ENCODE measurements around the gene ATL3. TPM values are rescaled to one million over a fixed set of nuclear protein-coding genes. Genes with fewer than 3 reads are reported as not detected.
"Not testable (repeated sequence)": the region's sequence is repeated elsewhere in the genome, so short reads cannot be mapped to it uniquely, and the experiment has no call there.

ATL3 gene
- total RNA-seq, 6 experiments from 2014 or later = 29.9 to 37.6 (median 32.4) TPM

GRCh38 chr11:63643205-63643604, 28.0 kb downstream of the ATL3 start:
- H3K36me3 ChIP-seq = peaks cover 0 to 64% (median 16%) of the 10 kb centered on the region in 4 donors
- no peak for DNase-seq

GRCh38 chr11:63641727-63642126, 29.4 kb downstream of the ATL3 start:
- ATAC-seq = peak; percentile 39 to 80 (median 59)

More at GRCh38 chr11:63643205-63643604, 28.0 kb downstream of the ATL3 start:
- no peak for ATAC-seq
- no peak overlapping the region for H3K4me3 ChIP-seq
- TF ChIP-seq POLR2A (IDR thresholded peaks at IDR 0.05) = no peak
- no peak overlapping the region for H3K27ac ChIP-seq
- no peaks in the 10 kb centered on the region for H3K9me3 ChIP-seq
- no peaks in the 10 kb centered on the region for H3K4me1 ChIP-seq
- intact Hi-C loops (cut with DNase I) = no loop called here
- no peaks in the 10 kb centered on the region for H3K27me3 ChIP-seq
- 95% methylated on average over 3 of the region's 3 CpGs for WGBS (ENCODE audit: insufficient coverage, low coverage, low lambda C conversion rate, missing lambda C conversion rate)

GRCh38 chr11:63639199-63639832, 31.9 kb downstream of the ATL3 start:
- Histone ChIP-seq H3K27ac (no peak overlapping the region), H3K4me3 (no peak overlapping the region), H3K27me3 (no peaks in the 10 kb centered on the region), H3K4me1 (peaks cover 0 to 5% (median 2%) of the 10 kb centered on the region in 4 donors), H3K36me3 (peaks cover 0 to 34% (median 18%) of the 10 kb centered on the region in 4 donors), H3K9me3 (no peaks in the 10 kb centered on the region)
- no peak for DNase-seq
- ATAC-seq = peak in 2 of 4 donors; percentile 11 to 36
- peak; percentile 31 to 41 (median 38) for TF ChIP-seq CTCF (IDR thresholded peaks at IDR 0.05)
- no peak for TF ChIP-seq POLR2A (IDR thresholded peaks at IDR 0.05)
- intact Hi-C loops (cut with DNase I) = loop anchor here in 1 of 2 donors (10.0 kb wide), 1 partner anchor 165 kb away; no protein-coding TSS in a partner anchor
- WGBS (ENCODE audit: insufficient coverage, low coverage, low lambda C conversion rate, missing lambda C conversion rate) = 76% methylated on average over 3 of the region's 3 CpGs

More at GRCh38 chr11:63641727-63642126, 29.4 kb downstream of the ATL3 start:
- intact Hi-C loops (cut with DNase I) = no loop called here
- Histone ChIP-seq H3K36me3 (peaks cover 0 to 54% (median 18%) of the 10 kb centered on the region in 4 donors), H3K4me3 (no peak overlapping the region), H3K27me3 (no peaks in the 10 kb centered on the region), H3K27ac (no peak overlapping the region), H3K9me3 (no peaks in the 10 kb centered on the region), H3K4me1 (no peaks in the 10 kb centered on the region)
- no peak for DNase-seq
- TF ChIP-seq CTCF (IDR thresholded peaks at IDR 0.05) (peak in 3 of 4 donors; percentile 15 to 32 (median 20)), POLR2A (IDR thresholded peaks at IDR 0.05) (no peak)

- H3K4me3 ChIP-seq, H3K4me1 ChIP-seq, ATAC-seq, H3K9me3 ChIP-seq, H3K27me3 ChIP-seq, H3K27ac ChIP-seq, DNase-seq: not testable (repeated sequence)
- intact Hi-C loops (cut with DNase I) = loop anchor here in 1 of 2 donors (10.0 kb wide), 1 partner anchor 164 kb away; no protein-coding TSS in a partner anchor
- WGBS (ENCODE audit: insufficient coverage, low coverage, low lambda C conversion rate, missing lambda C conversion rate) = 95% methylated on average over 4 of the region's 8 CpGs
- peaks cover 0 to 28% (median 15%) of the 10 kb centered on the region in 4 donors for H3K36me3 ChIP-seq
These were observed 32.7 kb downstream of the ATL3 start for GRCh38 chr11:63638436-63638835.

- Histone ChIP-seq H3K4me1 (peaks cover 0 to 8% (median 3%) of the 10 kb centered on the region in 4 donors), H3K4me3 (no peak overlapping the region), H3K9me3 (no peaks in the 10 kb centered on the region), H3K27me3 (no peaks in the 10 kb centered on the region), H3K36me3 (peaks cover 3 to 32% (median 10%) of the 10 kb centered on the region in 4 donors), H3K27ac (no peak overlapping the region)
- intact Hi-C loops (cut with DNase I) = loop anchor here in 1 of 2 donors (10.0 kb wide), 1 partner anchor 161 kb away; no protein-coding TSS in a partner anchor
- ATAC-seq (peak; percentile 80 to 87 (median 84)), DNase-seq (peak in 1 of 3 donors; percentile 37)
- WGBS (ENCODE audit: insufficient coverage, low coverage, low lambda C conversion rate, missing lambda C conversion rate) = 56% methylated on average over 9 of the region's 10 CpGs
- TF ChIP-seq CTCF (IDR thresholded peaks at IDR 0.05) (peak; percentile 73 to 84 (median 80)), POLR2A (IDR thresholded peaks at IDR 0.05) (no peak)
These were observed 35.3 kb downstream of the ATL3 start for GRCh38 chr11:63635762-63636465.

Measured in right lobe of liver (tissue), 6 donors.